HepG2 (cell line): ENCODE measurements around the gene HK2. TPM values are rescaled to one million over a fixed set of nuclear protein-coding genes. Genes with fewer than 3 reads are reported as not detected.

Experiments
- ATAC-seq: fragments of 200-7000 bp; cut with Tn5 transposase; 3 replicates; pipeline ENCODE4 v1.9.1; 2020; ENCODE audit warnings: mild to moderate bottlenecking, moderate library complexity
- BruUV-seq: library from RNA; stranded (reverse); fragments of 400-500 nt; replicated peaks from 2 replicates; lab custom pipeline; 2021; lab: Mats Ljungman, UMichigan
- CTCF ChIA-PET: fragments of 300-600 bp; formaldehyde crosslinking; extraction: SDS; loops from one replicate; lab custom pipeline; 2021; ENCODE audit warnings: low total read pairs, inconsistent platforms, low intra/inter-chr PET ratio; lab: Yijun Ruan, JAX
- POLR2A ChIA-PET: fragments of 350-600 bp; sonication (Branson Sonifier 250); formaldehyde crosslinking; loops from one replicate; lab custom pipeline; 2020; ENCODE audit warnings: antibody characterized with exemption, inconsistent platforms; lab: Yijun Ruan, JAX
- DNase-seq: peaks from one replicate; pipeline ENCODE4 v3.0.0-alpha.2; 2015; ENCODE audit warnings: low spot score
- FAIRE-seq: peaks from 3 replicates; lab custom pipeline; 2011; peaks lifted over from hg19 to GRCh38; lab: Jason Lieb, UNC
- H2AFZ ChIP-seq: one replicate; pipeline ENCODE4 v1.6.1; 2011; ENCODE audit warnings: low read length, inconsistent platforms
- H3K27ac ChIP-seq: fragments of 300-600 bp; 3 replicates; pipeline ENCODE4 v1.8.0; 2011; ENCODE audit warnings: mixed run types, mild to moderate bottlenecking, mixed read lengths, low read length, inconsistent platforms; ENCODE audit not compliant: insufficient read depth; ENCODE audit errors: extremely low read length
- H3K27me3 ChIP-seq, 2 experiments: fragments of 200-600 bp in 1 of 2; 2 replicates in 1 of 2; 3 replicates in 1 of 2; pipeline versions ENCODE4 v1.6.0 to v1.8.0; 2011; ENCODE audit warnings: low read length in 2 of 2, mild to moderate bottlenecking in 2 of 2, moderate library complexity in 2 of 2, inconsistent platforms in 1 of 2; ENCODE audit not compliant: insufficient read depth in 2 of 2, control insufficient read depth in 1 of 2
- H3K36me3 ChIP-seq, 2 experiments: fragments of 200-600 bp in 1 of 2; replicated peaks in 1 of 2; 2 replicates in 1 of 2; 3 replicates in 1 of 2; pipeline versions ENCODE4 v1.5.1 to v1.8.0; 2011; ENCODE audit warnings: low read length in 2 of 2, inconsistent platforms in 1 of 2; ENCODE audit not compliant: insufficient read depth in 2 of 2, control insufficient read depth in 1 of 2
- H3K4me1 ChIP-seq: 2 replicates; pipeline ENCODE4 v1.5.1; 2012; ENCODE audit warnings: low read length, inconsistent platforms; ENCODE audit not compliant: insufficient read depth
- H3K4me2 ChIP-seq: 2 replicates; pipeline ENCODE4 v1.6.0; 2011; ENCODE audit warnings: low read depth, low read length, inconsistent platforms
- H3K4me3 ChIP-seq, 3 experiments: fragments of 200-600 bp in 1 of 3; sonication (generic), shearing (Covaris generic) in 1 of 3; replicated peaks in 1 of 3; 2 replicates each; pipeline ENCODE4 v1.5.1; 2011 to 2016; ENCODE audit warnings: low read length in 3 of 3, inconsistent platforms in 2 of 3, low read depth in 2 of 3, mild to moderate bottlenecking in 2 of 3, control low read depth in 1 of 3, mixed read lengths in 1 of 3; ENCODE audit not compliant: insufficient read depth in 1 of 3
- H3K79me2 ChIP-seq: one replicate; pipeline ENCODE4 v1.6.1; 2011; ENCODE audit warnings: low read length, inconsistent platforms; ENCODE audit not compliant: insufficient read depth
- H3K9ac ChIP-seq: 2 replicates; pipeline ENCODE4 v1.6.0; 2011; ENCODE audit warnings: mild to moderate bottlenecking, low read depth, low read length, inconsistent platforms; ENCODE audit not compliant: insufficient read depth
- H3K9me3 ChIP-seq: 2 replicates; pipeline ENCODE4 v1.5.1; 2012; ENCODE audit warnings: mild to moderate bottlenecking, low read length
- H4K20me1 ChIP-seq: 2 replicates; pipeline ENCODE4 v1.6.0; 2011; ENCODE audit warnings: inconsistent platforms, mild to moderate bottlenecking, low read length, moderate library complexity; ENCODE audit not compliant: insufficient read depth
- EHMT2 ChIP-seq: fragments of 200-600 bp; sonication (generic); IDR thresholded peaks from 2 replicates; pipeline ENCODE4 v1.7.0; 2017; ENCODE audit warnings: antibody characterized with exemption, low read depth, low read length, borderline replicate concordance
- FOSL1 ChIP-seq: sonication (generic); formaldehyde crosslinking; IDR thresholded peaks from 2 replicates; pipeline ENCODE4 v1.9.0; 2021; ENCODE audit warnings: missing genetic modification reagents, borderline replicate concordance
- GPN1 ChIP-seq: sonication (generic); formaldehyde crosslinking; IDR thresholded peaks from 2 replicates; pipeline ENCODE4 v1.5.1; 2020; ENCODE audit warnings: missing genetic modification reagents, borderline replicate concordance
- GTF3A ChIP-seq: sonication (generic); formaldehyde crosslinking; conservative IDR thresholded peaks from 2 replicates; pipeline ENCODE4 v1.4.0; 2020; ENCODE audit warnings: mild to moderate bottlenecking, missing genetic modification reagents
- IKZF1 ChIP-seq: fragments of 450-650 bp; IDR thresholded peaks from 2 replicates; pipeline ENCODE4 v1.7.1; 2016
- IRF2 ChIP-seq: IDR thresholded peaks from 2 replicates; pipeline ENCODE4 v1.6.1; 2018; ENCODE audit warnings: missing genetic modification reagents, missing compliant biosample characterization
- PAWR ChIP-seq: sonication (generic); formaldehyde crosslinking; IDR thresholded peaks from 2 replicates; pipeline ENCODE4 v1.4.0; 2020; ENCODE audit warnings: missing genetic modification reagents, mild to moderate bottlenecking, borderline replicate concordance
- SAP130 ChIP-seq: IDR thresholded peaks from 2 replicates; pipeline ENCODE4 v1.6.1; 2016; ENCODE audit warnings: low read depth
- SRSF1 ChIP-seq: fragments of 200-400 bp; formaldehyde crosslinking; optimal IDR thresholded peaks from 2 replicates; pipeline ENCODE3; 2017; ENCODE audit warnings: mild to moderate bottlenecking, low read depth, low read length, moderate library complexity
- TCF7 ChIP-seq: sonication (generic); IDR thresholded peaks from 2 replicates; pipeline ENCODE4 v1.6.1; 2016; ENCODE audit warnings: antibody characterized with exemption, low read depth
- U2AF2 ChIP-seq: fragments of 200-400 bp; formaldehyde crosslinking; IDR thresholded peaks from 2 replicates; pipeline ENCODE4 v1.6.1; 2017; ENCODE audit warnings: low read depth, mild to moderate bottlenecking, low read length
- WIZ ChIP-seq: sonication (generic); formaldehyde crosslinking; IDR thresholded peaks from 2 replicates; pipeline ENCODE4 v1.5.1; 2020; ENCODE audit warnings: mild to moderate bottlenecking, missing genetic modification reagents
- ZNF256 ChIP-seq: sonication (generic); formaldehyde crosslinking; conservative IDR thresholded peaks from 2 replicates; pipeline ENCODE4 v1.4.0; 2020; ENCODE audit warnings: missing genetic modification reagents
- ZNF569 ChIP-seq: sonication (generic); formaldehyde crosslinking; IDR thresholded peaks from 2 replicates; pipeline ENCODE4 v1.5.0; 2020; ENCODE audit warnings: mild to moderate bottlenecking, missing genetic modification reagents, moderate library complexity, borderline replicate concordance
- ZNF703 ChIP-seq: sonication (generic); formaldehyde crosslinking; IDR thresholded peaks from 2 replicates; pipeline ENCODE4 v1.5.1; 2020; ENCODE audit warnings: missing genetic modification reagents, mild to moderate bottlenecking, moderate library complexity, borderline replicate concordance
- WGBS: methylation state at CpG from one replicate; pipeline ENCODE4 v1.1.6; 2017; ENCODE audit warnings: low lambda C conversion rate; 5-methylcytosine and 5-hydroxymethylcytosine counted together
- in situ Hi-C: cut with HindIII; loops from 2 replicates; pipeline ENCODE4 v1.10.0; 2017; ENCODE audit warnings: low pct_unique_long_range_greater_than_20kb; ENCODE audit not compliant: extremely low pct_ligation_motif_present
- intact Hi-C: fragments of 100-400 bp; cut with micrococcal nuclease; formaldehyde crosslinking; loops from one replicate; pipeline ENCODE4 v1.10.0; 2022; ENCODE audit not compliant: unreplicated experiment
- polyA plus RNA-seq, 8 experiments: library from polyadenylated mRNA; depleted of rRNA in 3 of 8; stranded (reverse) in 7 of 8; unstranded in 1 of 8; fragments of >200 nt; fragmentation: Illumina TruSeq in 4 of 8; extraction: Trizol in 4 of 8; gene quantifications; 2 replicates each; pipeline versions ENCODE4 v1.2.1 to v1.2.3, GENCODE V29; 2011 to 2016; ENCODE audit warnings: low read depth in 4 of 8, missing spikeins in 1 of 8, mixed read lengths in 1 of 8; ENCODE audit not compliant: insufficient read depth in 1 of 8
- total RNA-seq, 5 experiments: library from RNA; depleted of rRNA; stranded (reverse); fragments of >200 nt; fragmentation: Illumina TruSeq; extraction: Trizol; gene quantifications; 2 replicates each; pipeline ENCODE4 v1.2.3, GENCODE V29; 2016; ENCODE audit warnings: low read depth in 1 of 5
- TF ChIP-seq, protein P1 (sequence below): IDR thresholded peaks from 2 replicates; pipeline ENCODE4 v1.6.1; 2012; ENCODE audit warnings: inconsistent platforms
- TF ChIP-seq, protein P2 (sequence below): sonication (generic); formaldehyde crosslinking; IDR thresholded peaks from 2 replicates; pipeline ENCODE4 v1.5.0; 2020; ENCODE audit warnings: mild to moderate bottlenecking, missing genetic modification reagents
- TF ChIP-seq, protein P3 (sequence below): sonication (generic); formaldehyde crosslinking; IDR thresholded peaks from 2 replicates; pipeline ENCODE4 v1.5.1; 2020; ENCODE audit warnings: mild to moderate bottlenecking, missing genetic modification reagents, moderate library complexity

The HK2 gene
- total and polyA plus RNA-seq, 2 of the 13 experiments (the other 11 are each of a cell fraction or from before 2014, with no cell fraction given) = 13.2 to 101 TPM

DNA sequence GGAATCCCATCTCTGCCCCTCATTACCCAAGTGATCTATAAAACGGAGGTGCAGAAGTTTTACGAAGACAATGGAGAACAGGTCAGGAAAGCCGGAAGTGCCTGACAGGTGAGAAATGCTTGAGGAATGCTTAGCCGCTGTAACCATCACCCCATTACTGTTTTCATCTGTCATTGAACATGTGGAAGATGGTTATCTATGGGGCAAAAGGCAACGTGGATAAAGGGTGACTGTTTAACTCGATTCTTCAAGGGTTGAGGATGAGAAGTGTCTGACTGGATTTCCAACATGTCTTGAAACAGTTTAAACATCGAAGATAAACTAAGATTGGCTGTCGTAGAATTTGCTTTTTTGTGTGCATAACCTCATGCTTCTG is 17.3 kb downstream of the HK2 start:
- CTCF ChIA-PET = no interaction called here
- no peak for ATAC-seq
- TF ChIP-seq WIZ (CRISPR knock-in tag) (no peak), GTF3A (CRISPR knock-in tag) (no peak), IKZF1 (no peak), ZNF256 (CRISPR knock-in tag) (no peak), SRSF1 (no peak), TCF7 (no peak), SAP130 (CRISPR knock-in tag) (peak; percentile 45; the same call in 1 of the 2 replicates), U2AF2 (no peak), PAWR (CRISPR knock-in tag) (no peak), ZNF703 (no peak), ZNF569 (no peak), GPN1 (CRISPR knock-in tag) (no peak), IRF2 (CRISPR knock-in tag) (no peak), FOSL1 (no peak), EHMT2 (no peak)
- TF ChIP-seq, protein P1, sequence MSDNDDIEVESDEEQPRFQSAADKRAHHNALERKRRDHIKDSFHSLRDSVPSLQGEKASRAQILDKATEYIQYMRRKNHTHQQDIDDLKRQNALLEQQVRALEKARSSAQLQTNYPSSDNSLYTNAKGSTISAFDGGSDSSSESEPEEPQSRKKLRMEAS = no peak
- TF ChIP-seq, protein P2, sequence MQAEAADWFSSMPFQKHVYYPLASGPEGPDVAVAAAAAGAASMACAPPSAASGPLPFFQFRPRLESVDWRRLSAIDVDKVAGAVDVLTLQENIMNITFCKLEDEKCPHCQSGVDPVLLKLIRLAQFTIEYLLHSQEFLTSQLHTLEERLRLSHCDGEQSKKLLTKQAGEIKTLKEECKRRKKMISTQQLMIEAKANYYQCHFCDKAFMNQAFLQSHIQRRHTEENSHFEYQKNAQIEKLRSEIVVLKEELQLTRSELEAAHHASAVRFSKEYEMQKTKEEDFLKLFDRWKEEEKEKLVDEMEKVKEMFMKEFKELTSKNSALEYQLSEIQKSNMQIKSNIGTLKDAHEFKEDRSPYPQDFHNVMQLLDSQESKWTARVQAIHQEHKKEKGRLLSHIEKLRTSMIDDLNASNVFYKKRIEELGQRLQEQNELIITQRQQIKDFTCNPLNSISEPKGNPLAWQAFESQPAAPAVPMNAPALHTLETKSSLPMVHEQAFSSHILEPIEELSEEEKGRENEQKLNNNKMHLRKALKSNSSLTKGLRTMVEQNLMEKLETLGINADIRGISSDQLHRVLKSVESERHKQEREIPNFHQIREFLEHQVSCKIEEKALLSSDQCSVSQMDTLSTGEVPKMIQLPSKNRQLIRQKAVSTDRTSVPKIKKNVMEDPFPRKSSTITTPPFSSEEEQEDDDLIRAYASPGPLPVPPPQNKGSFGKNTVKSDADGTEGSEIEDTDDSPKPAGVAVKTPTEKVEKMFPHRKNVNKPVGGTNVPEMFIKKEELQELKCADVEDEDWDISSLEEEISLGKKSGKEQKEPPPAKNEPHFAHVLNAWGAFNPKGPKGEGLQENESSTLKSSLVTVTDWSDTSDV (CRISPR knock-in tag) = no peak
- TF ChIP-seq, protein P3, sequence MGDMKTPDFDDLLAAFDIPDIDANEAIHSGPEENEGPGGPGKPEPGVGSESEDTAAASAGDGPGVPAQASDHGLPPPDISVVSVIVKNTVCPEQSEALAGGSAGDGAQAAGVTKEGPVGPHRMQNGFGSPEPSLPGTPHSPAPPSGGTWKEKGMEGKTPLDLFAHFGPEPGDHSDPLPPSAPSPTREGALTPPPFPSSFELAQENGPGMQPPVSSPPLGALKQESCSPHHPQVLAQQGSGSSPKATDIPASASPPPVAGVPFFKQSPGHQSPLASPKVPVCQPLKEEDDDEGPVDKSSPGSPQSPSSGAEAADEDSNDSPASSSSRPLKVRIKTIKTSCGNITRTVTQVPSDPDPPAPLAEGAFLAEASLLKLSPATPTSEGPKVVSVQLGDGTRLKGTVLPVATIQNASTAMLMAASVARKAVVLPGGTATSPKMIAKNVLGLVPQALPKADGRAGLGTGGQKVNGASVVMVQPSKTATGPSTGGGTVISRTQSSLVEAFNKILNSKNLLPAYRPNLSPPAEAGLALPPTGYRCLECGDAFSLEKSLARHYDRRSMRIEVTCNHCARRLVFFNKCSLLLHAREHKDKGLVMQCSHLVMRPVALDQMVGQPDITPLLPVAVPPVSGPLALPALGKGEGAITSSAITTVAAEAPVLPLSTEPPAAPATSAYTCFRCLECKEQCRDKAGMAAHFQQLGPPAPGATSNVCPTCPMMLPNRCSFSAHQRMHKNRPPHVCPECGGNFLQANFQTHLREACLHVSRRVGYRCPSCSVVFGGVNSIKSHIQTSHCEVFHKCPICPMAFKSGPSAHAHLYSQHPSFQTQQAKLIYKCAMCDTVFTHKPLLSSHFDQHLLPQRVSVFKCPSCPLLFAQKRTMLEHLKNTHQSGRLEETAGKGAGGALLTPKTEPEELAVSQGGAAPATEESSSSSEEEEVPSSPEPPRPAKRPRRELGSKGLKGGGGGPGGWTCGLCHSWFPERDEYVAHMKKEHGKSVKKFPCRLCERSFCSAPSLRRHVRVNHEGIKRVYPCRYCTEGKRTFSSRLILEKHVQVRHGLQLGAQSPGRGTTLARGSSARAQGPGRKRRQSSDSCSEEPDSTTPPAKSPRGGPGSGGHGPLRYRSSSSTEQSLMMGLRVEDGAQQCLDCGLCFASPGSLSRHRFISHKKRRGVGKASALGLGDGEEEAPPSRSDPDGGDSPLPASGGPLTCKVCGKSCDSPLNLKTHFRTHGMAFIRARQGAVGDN = 0 out of 2 replicates have a peak, but pooled peaks have one; percentile 0

More for the DNA sequence above, 17.3 kb downstream of the HK2 start:
- Histone ChIP-seq H4K20me1 (peaks cover 99% of the 10 kb centered on the region), H3K36me3 (peaks cover 35 to 90% of the 10 kb centered on the region in 2 experiments), H3K27ac (no peak overlapping the region), H3K27me3 (no peaks in the 10 kb centered on the region), H3K9me3 (no peaks in the 10 kb centered on the region), H3K4me3 (no peak overlapping the region), H3K79me2 (peaks cover 94% of the 10 kb centered on the region), H3K4me2 (no peak overlapping the region), H3K4me1 (peaks cover 97% of the 10 kb centered on the region), H3K9ac (no peak overlapping the region), H2AFZ (no peak overlapping the region)
- BruUV-seq = no TSS peak
- POLR2A ChIA-PET = interaction anchor here (2.2 kb wide), 1 partner anchor 16 kb away, joined by 4 read pairs; no protein-coding TSS in a partner anchor
- FAIRE-seq (no peak), DNase-seq (no peak)
- WGBS = 68% methylated on average over 8 of the region's 8 CpGs
- intact Hi-C loops (no loop called here), in situ Hi-C loops (no loop called here)
